ENCODE results near the gene OR6Y1.

- TF ChIP-seq CTCF (IDR thresholded peaks at IDR 0.05; ENCODE audit: extremely low read depth in 1 of 2, insufficient read depth in 1 of 2, low read depth in 1 of 2, low read length in 2 of 2): no peak
- no peak for TF ChIP-seq POLR2A (IDR thresholded peaks at IDR 0.05; ENCODE audit: low read depth, low read length)
- TF ChIP-seq POLR2AphosphoS5 (IDR thresholded peaks at IDR 0.05; ENCODE audit: insufficient read depth, low read depth, low read length): no peak
- no peak for TF ChIP-seq MAX (IDR thresholded peaks at IDR 0.05; ENCODE audit: insufficient read depth, insufficient read length)
- no peak for TF ChIP-seq EZH2 (IDR thresholded peaks at IDR 0.05; ENCODE audit: borderline replicate concordance, low read depth, low read length, severe bottlenecking)
These were observed 46.7 kb downstream of the OR6Y1 start for GRCh38 chr1:158507511-158507910.
